Thymus (tissue), 11 donors: ENCODE measurements around the gene IRF4. TPM values are rescaled to one million over a fixed set of nuclear protein-coding genes. Genes with fewer than 3 reads are reported as not detected.

Experiments
- DNase-seq, 9 donors: peaks; one replicate each; pipeline ENCODE4 v3.0.0-alpha.2; 2013; ENCODE audit warnings: low spot score in 9 of 9, low read depth in 6 of 9, missing footprints in 1 of 9
- H3K27ac ChIP-seq, 2 donors: one replicate each; pipeline ENCODE4 v1.5.1; 2013; ENCODE audit warnings: control low read depth in 1 of 2, low read depth in 1 of 2, low read length in 1 of 2, mild to moderate bottlenecking in 1 of 2, moderate library complexity in 1 of 2
- H3K27me3 ChIP-seq, 2 donors: one replicate each; pipeline ENCODE4 v1.5.1; 2013; ENCODE audit warnings: low read length in 1 of 2; ENCODE audit not compliant: control insufficient read depth in 2 of 2, insufficient read depth in 1 of 2
- H3K36me3 ChIP-seq, 2 donors: one replicate each; pipeline ENCODE4 v1.5.1; 2013; ENCODE audit warnings: low read length in 1 of 2, mild to moderate bottlenecking in 1 of 2, moderate library complexity in 1 of 2; ENCODE audit not compliant: control insufficient read depth in 2 of 2, insufficient read depth in 2 of 2
- H3K4me1 ChIP-seq, 2 donors: one replicate each; pipeline ENCODE4 v1.5.1; 2013; ENCODE audit warnings: low read length in 2 of 2; ENCODE audit not compliant: control insufficient read depth in 2 of 2, insufficient read depth in 2 of 2
- H3K4me3 ChIP-seq, 2 donors: one replicate each; pipeline ENCODE4 v1.5.1; 2013; ENCODE audit warnings: low read length in 2 of 2, control low read depth in 1 of 2, mild to moderate bottlenecking in 1 of 2
- H3K9me3 ChIP-seq, 2 donors: one replicate each; pipeline ENCODE4 v1.5.1; 2013; ENCODE audit warnings: low read length in 1 of 2, mild to moderate bottlenecking in 1 of 2; ENCODE audit not compliant: control insufficient read depth in 2 of 2, insufficient read depth in 1 of 2
- WGBS: extraction: QIAGEN DNeasy Blood & Tissue Kit; methylation state at CpG from one replicate; pipeline ENCODE4 v1.1.7; 2013; 5-methylcytosine and 5-hydroxymethylcytosine counted together
- polyA plus RNA-seq: library from polyadenylated mRNA; stranded (reverse); fragments of 200-250 nt; gene quantifications from one replicate; pipeline ENCODE4 v1.2.3, GENCODE V29; 2013
- total RNA-seq: library from RNA; stranded (reverse); fragments of 120-200 nt; gene quantifications from one replicate; pipeline ENCODE4 v1.2.4, GENCODE V29; 2013
- donor health status: healthy.

IRF4 gene
- total and polyA plus RNA-seq, 2 donors = 7.5 to 7.6 TPM

- peaks cover 0 to 10% of the 10 kb centered on the region in 2 donors for H3K4me1 ChIP-seq
- peaks cover 0 to 3% of the 10 kb centered on the region in 2 donors for H3K36me3 ChIP-seq
- no peak for DNase-seq
- peaks cover 63 to 86% of the 10 kb centered on the region in 2 donors for H3K27me3 ChIP-seq
- H3K27ac ChIP-seq = no peak overlapping the region
- WGBS = 3% methylated on average over 108 of the region's 108 CpGs
- H3K9me3 ChIP-seq = no peaks in the 10 kb centered on the region
- H3K4me3 ChIP-seq = peak overlapping the region; percentile 40 to 47
These were observed 1.2 kb downstream of the IRF4 start for GRCh38 chr6:392441-393390.

- no peak for DNase-seq
- Histone ChIP-seq H3K27me3 (peaks cover 58 to 84% of the 10 kb centered on the region in 2 donors), H3K4me1 (peaks cover 0 to 10% of the 10 kb centered on the region in 2 donors), H3K9me3 (no peaks in the 10 kb centered on the region), H3K4me3 (peak overlapping the region; percentile 40 to 47), H3K36me3 (peaks cover 0 to 3% of the 10 kb centered on the region in 2 donors), H3K27ac (no peak overlapping the region)
- 3% methylated on average over 68 of the region's 68 CpGs for WGBS
These were observed 2.1 kb downstream of the IRF4 start for GRCh38 chr6:393391-394221.

- Histone ChIP-seq H3K27me3 (peaks cover 52 to 76% of the 10 kb centered on the region in 2 donors), H3K4me1 (peaks cover 0 to 10% of the 10 kb centered on the region in 2 donors), H3K27ac (no peak overlapping the region), H3K4me3 (no peak overlapping the region), H3K36me3 (peaks cover 0 to 3% of the 10 kb centered on the region in 2 donors), H3K9me3 (no peaks in the 10 kb centered on the region)
- 96% methylated on average over 13 of the region's 13 CpGs for WGBS
- DNase-seq = no peak
These were observed 3.2 kb downstream of the IRF4 start for GRCh38 chr6:394641-395289.

GRCh38 chr6:395432-396125, 4.0 kb downstream of the IRF4 start:
- 74% methylated on average over 10 of the region's 10 CpGs for WGBS
- Histone ChIP-seq H3K4me1 (peaks cover 0 to 10% of the 10 kb centered on the region in 2 donors), H3K36me3 (peaks cover 0 to 3% of the 10 kb centered on the region in 2 donors), H3K9me3 (no peaks in the 10 kb centered on the region), H3K27me3 (peaks cover 47 to 68% of the 10 kb centered on the region in 2 donors), H3K4me3 (no peak overlapping the region), H3K27ac (no peak overlapping the region)
- DNase-seq = no peak

GRCh38 chr6:396126-396520, 4.6 kb downstream of the IRF4 start:
- Histone ChIP-seq H3K27me3 (peaks cover 44 to 63% of the 10 kb centered on the region in 2 donors), H3K4me3 (no peak overlapping the region), H3K27ac (no peak overlapping the region), H3K9me3 (no peaks in the 10 kb centered on the region), H3K36me3 (peaks cover 0 to 3% of the 10 kb centered on the region in 2 donors), H3K4me1 (peaks cover 0 to 8% of the 10 kb centered on the region in 2 donors)
- DNase-seq = no peak
- WGBS = 93% methylated on average over 6 of the region's 6 CpGs

GRCh38 chr6:397056-397455, 5.5 kb downstream of the IRF4 start:
- WGBS = 97% methylated on average over 13 of the region's 13 CpGs
- H3K4me1 ChIP-seq = peaks cover 0 to 6% of the 10 kb centered on the region in 2 donors
- no peak for DNase-seq
- H3K36me3 ChIP-seq = peaks cover 0 to 3% of the 10 kb centered on the region in 2 donors
- H3K4me3 ChIP-seq = no peak overlapping the region
- H3K9me3 ChIP-seq = peaks cover 0 to 2% of the 10 kb centered on the region in 2 donors
- peaks cover 39 to 53% of the 10 kb centered on the region in 2 donors for H3K27me3 ChIP-seq
- no peak overlapping the region for H3K27ac ChIP-seq

GRCh38 chr6:397604-398003, 6.1 kb downstream of the IRF4 start:
- H3K9me3 ChIP-seq = peaks cover 0 to 2% of the 10 kb centered on the region in 2 donors
- peaks cover 0 to 6% of the 10 kb centered on the region in 2 donors for H3K4me1 ChIP-seq
- H3K36me3 ChIP-seq = peaks cover 0 to 3% of the 10 kb centered on the region in 2 donors
- H3K27me3 ChIP-seq = peaks cover 33 to 50% of the 10 kb centered on the region in 2 donors
- no peak overlapping the region for H3K4me3 ChIP-seq
- no peak overlapping the region for H3K27ac ChIP-seq
- no peak for DNase-seq
- WGBS = 88% methylated on average over 5 of the region's 5 CpGs

- peaks cover 28 to 46% of the 10 kb centered on the region in 2 donors for H3K27me3 ChIP-seq
- WGBS = 98% methylated on average over 2 of the region's 2 CpGs
- DNase-seq = no peak
- peaks cover 0 to 8% of the 10 kb centered on the region in 2 donors for H3K4me1 ChIP-seq
- H3K4me3 ChIP-seq = no peak overlapping the region
- H3K27ac ChIP-seq = no peak overlapping the region
- peaks cover 0 to 3% of the 10 kb centered on the region in 2 donors for H3K36me3 ChIP-seq
- H3K9me3 ChIP-seq = peaks cover 0 to 2% of the 10 kb centered on the region in 2 donors
These were observed 6.5 kb downstream of the IRF4 start for GRCh38 chr6:398065-398464.
